DND-41 (cell line): ENCODE results near the gene USF3.

Experiments
- ATAC-seq: fragments of 200-7000 bp; cut with Tn5 transposase; 3 replicates; pipeline ENCODE4 v1.9.1; 2021; ENCODE audit warnings: low read depth; ENCODE audit not compliant: insufficient read depth
- DNase-seq: peaks from one replicate; pipeline ENCODE4 v3.0.0-alpha.2; 2020
- H2AFZ ChIP-seq: 2 replicates; pipeline ENCODE4 v1.6.0; 2012; ENCODE audit warnings: low read depth, low read length
- H3K27ac ChIP-seq: 2 replicates; pipeline ENCODE4 v1.5.1; 2012; ENCODE audit warnings: low read length, inconsistent platforms
- H3K27me3 ChIP-seq: fragments of 200-600 bp; sonication (generic); 2 replicates; pipeline ENCODE4 v1.6.0; 2012; ENCODE audit warnings: low read length, mild to moderate bottlenecking, inconsistent platforms; ENCODE audit not compliant: insufficient read depth, poor library complexity
- H3K36me3 ChIP-seq: 2 replicates; pipeline ENCODE4 v1.5.1; 2012; ENCODE audit warnings: low read length, inconsistent platforms; ENCODE audit not compliant: insufficient read depth
- H3K4me1 ChIP-seq: 2 replicates; pipeline ENCODE4 v1.5.1; 2012; ENCODE audit warnings: mild to moderate bottlenecking, low read length; ENCODE audit not compliant: insufficient read depth
- H3K4me2 ChIP-seq: 2 replicates; pipeline ENCODE4 v1.6.0; 2012; ENCODE audit warnings: mild to moderate bottlenecking, moderate library complexity, low read length, inconsistent platforms; ENCODE audit not compliant: insufficient read depth
- H3K4me3 ChIP-seq, 2 experiments: fragments of 200-600 bp in 1 of 2; shearing (Covaris generic) in 1 of 2; 2 replicates each; pipeline ENCODE4 v1.5.1; 2012 to 2016; ENCODE audit warnings: inconsistent platforms in 2 of 2, low read length in 2 of 2, mild to moderate bottlenecking in 2 of 2, low read depth in 1 of 2, moderate library complexity in 1 of 2
- H3K79me2 ChIP-seq: 2 replicates; pipeline ENCODE4 v1.6.0; 2012; ENCODE audit warnings: low read length, inconsistent platforms; ENCODE audit not compliant: insufficient read depth
- H3K9ac ChIP-seq: 2 replicates; pipeline ENCODE4 v1.6.0; 2012; ENCODE audit warnings: low read depth, mild to moderate bottlenecking, inconsistent platforms, low read length, moderate library complexity
- H3K9me3 ChIP-seq: 2 replicates; pipeline ENCODE4 v1.5.1; 2012; ENCODE audit warnings: low read length, moderate library complexity, mild to moderate bottlenecking, inconsistent platforms; ENCODE audit not compliant: insufficient read depth, severe bottlenecking
- H4K20me1 ChIP-seq: 2 replicates; pipeline ENCODE4 v1.6.0; 2012; ENCODE audit warnings: low read length; ENCODE audit not compliant: insufficient read depth
- CTCF ChIP-seq: IDR thresholded peaks from 2 replicates; pipeline ENCODE4 v1.5.1; 2012; ENCODE audit warnings: borderline replicate concordance, low read length, moderate library complexity, mild to moderate bottlenecking; ENCODE audit not compliant: poor library complexity, severe bottlenecking; ENCODE audit errors: extremely low read depth
- EZH2 ChIP-seq: IDR thresholded peaks from 3 replicates; pipeline ENCODE4 v1.6.1; 2012; ENCODE audit warnings: borderline replicate concordance, low read depth, mild to moderate bottlenecking, moderate library complexity, low read length, inconsistent platforms; ENCODE audit not compliant: severe bottlenecking

USF3 gene

GRCh38 chr3:113695786-113696645, at the start of gene USF3:
Gene USF3, minus strand, starts transcription at chr3:113696642. Its CDS starts 21,764 bp downstream, at chr3:113674878.
- H3K9ac ChIP-seq, result peak within 1 kb of the TSS; percentile 88
- peak; percentile 88 for DNase-seq
- H3K9me3 ChIP-seq, result no peaks in the 10 kb centered on the region
- peak within 1 kb of the TSS; percentile 83 for H3K4me2 ChIP-seq
- TF ChIP-seq CTCF (peak; percentile 18), EZH2 (no peak)
- no peaks in the 10 kb centered on the region for H3K36me3 ChIP-seq
- H3K4me1 ChIP-seq, result peaks cover 29% of the 10 kb centered on the region
- peak within 1 kb of the TSS; percentile 48 to 76 for H3K4me3 ChIP-seq
- peaks cover 42% of the 10 kb centered on the region for H3K79me2 ChIP-seq
- peak; percentile 77 for ATAC-seq
- no peaks in the 10 kb centered on the region for H3K27me3 ChIP-seq
- peak within 1 kb of the TSS; percentile 91 for H2AFZ ChIP-seq
- peak within 1 kb of the TSS; percentile 92 for H3K27ac ChIP-seq
- no peaks in the 10 kb centered on the region for H4K20me1 ChIP-seq

- ATAC-seq, result peak; percentile 75
- DNase-seq, result peak; percentile 96
- Histone ChIP-seq H3K36me3 (peaks cover 17% of the 10 kb centered on the region), H3K27ac (peak within 1 kb of the TSS; percentile 100), H3K9ac (peak within 1 kb of the TSS; percentile 95), H3K79me2 (peaks cover 86% of the 10 kb centered on the region), H3K27me3 (no peaks in the 10 kb centered on the region), H3K4me2 (peak within 1 kb of the TSS; percentile 92), H3K4me1 (peaks cover 57% of the 10 kb centered on the region), H3K4me3 (peak within 1 kb of the TSS; percentile 80 to 99), H4K20me1 (peaks cover 38% of the 10 kb centered on the region; the same call in 1 of the 2 replicates), H3K9me3 (no peaks in the 10 kb centered on the region), H2AFZ (peak within 1 kb of the TSS; percentile 100)
- TF ChIP-seq EZH2 (no peak), CTCF (no peak)
These were observed 49.5 kb upstream of the USF3 start, which contains the start of gene NAA50 for GRCh38 chr3:113745756-113746547. Gene NAA50, minus strand, starts transcription at chr3:113746249. Its CDS starts 300 bp downstream, at chr3:113745949.

- DNase-seq (peak; percentile 76), ATAC-seq (peak; percentile 76)
- TF ChIP-seq EZH2 (no peak), CTCF (peak; percentile 89)
- Histone ChIP-seq H3K36me3 (peaks cover 18% of the 10 kb centered on the region), H2AFZ (peak overlapping the region; percentile 100), H3K9me3 (no peaks in the 10 kb centered on the region), H3K27me3 (no peaks in the 10 kb centered on the region), H3K4me3 (peak overlapping the region; percentile 80 to 99), H3K4me2 (peak overlapping the region; percentile 92), H3K79me2 (peaks cover 94% of the 10 kb centered on the region), H3K27ac (peak overlapping the region; percentile 100), H4K20me1 (peaks cover 42% of the 10 kb centered on the region; the same call in 1 of the 2 replicates), H3K9ac (peak overlapping the region; percentile 95), H3K4me1 (peaks cover 57% of the 10 kb centered on the region)
These were observed 48.7 kb upstream of the USF3 start for GRCh38 chr3:113744941-113745755.
